ENCODE data around the gene MYL5. TPM values are rescaled to one million over a fixed set of nuclear protein-coding genes. Genes with fewer than 3 reads are reported as not detected.

MYL5 gene
- polyA plus RNA-seq, 1 experiment, result 24.4 TPM

GRCh38 chr4:664713-665231, 9.6 kb upstream of the MYL5 start:
- ChIA-PET CTCF (interaction anchor here (3.0 kb wide), 1 partner anchor 9 kb away, joined by 9 read pairs; the partner anchor contains the start of genes ATP5ME and MYL5), POLR2A (no interaction called here)
- TF ChIP-seq CTCF (IDR thresholded peaks at IDR 0.05; ENCODE audit: insufficient read depth, low read depth, low read length), result no peak
- DNase-seq (ENCODE audit: low read depth), result no peak
- H3K4me3 ChIP-seq (ENCODE audit: low read depth, low read length), result no peak overlapping the region
- no peaks in the 10 kb centered on the region for H3K27me3 ChIP-seq (ENCODE audit: control insufficient read depth, insufficient read depth, low read length)
- no peaks in the 10 kb centered on the region for H3K36me3 ChIP-seq (ENCODE audit: control insufficient read depth, insufficient read depth, low read length)

- no peak for TF ChIP-seq CTCF (IDR thresholded peaks at IDR 0.05; ENCODE audit: insufficient read depth, low read depth, low read length)
- POLR2A ChIA-PET, result no interaction called here
- Histone ChIP-seq H3K36me3 (ENCODE audit: control insufficient read depth, insufficient read depth, low read length) (no peaks in the 10 kb centered on the region), H3K27me3 (ENCODE audit: control insufficient read depth, insufficient read depth, low read length) (no peaks in the 10 kb centered on the region), H3K4me3 (ENCODE audit: low read depth, low read length) (no peak overlapping the region)
- DNase-seq (ENCODE audit: low read depth), result no peak
- CTCF ChIA-PET, result interaction anchor here (3.0 kb wide), 1 partner anchor 8 kb away, joined by 9 read pairs; the partner anchor contains the start of genes ATP5ME and MYL5
Observed at GRCh38 chr4:665381-665750, 9.0 kb upstream of the MYL5 start.

- H3K27me3 ChIP-seq (ENCODE audit: control insufficient read depth, insufficient read depth, low read length), result no peaks in the 10 kb centered on the region
- no peak overlapping the region for H3K4me3 ChIP-seq (ENCODE audit: low read depth, low read length)
- no peak for TF ChIP-seq CTCF (IDR thresholded peaks at IDR 0.05; ENCODE audit: insufficient read depth, low read depth, low read length)
- H3K36me3 ChIP-seq (ENCODE audit: control insufficient read depth, insufficient read depth, low read length), result peaks cover under 1% of the 10 kb centered on the region; the same call in 1 of the 2 replicates
- ChIA-PET POLR2A (no interaction called here), CTCF (interaction anchor here (3.0 kb wide), 1 partner anchor 7 kb away, joined by 9 read pairs; the partner anchor contains the start of genes ATP5ME and MYL5)
- no peak for DNase-seq (ENCODE audit: low read depth)
Observed at GRCh38 chr4:665751-666435, 8.4 kb upstream of the MYL5 start.

GRCh38 chr4:666436-666810, 7.9 kb upstream of the MYL5 start:
- POLR2A ChIA-PET, result no interaction called here
- no peak for DNase-seq (ENCODE audit: low read depth)
- TF ChIP-seq CTCF (IDR thresholded peaks at IDR 0.05; ENCODE audit: insufficient read depth, low read depth, low read length), result no peak
- H3K27me3 ChIP-seq (ENCODE audit: control insufficient read depth, insufficient read depth, low read length), result no peaks in the 10 kb centered on the region
- CTCF ChIA-PET, result interaction anchor here (3.0 kb wide), 1 partner anchor 7 kb away, joined by 9 read pairs; the partner anchor contains the start of genes ATP5ME and MYL5
- no peak overlapping the region for H3K4me3 ChIP-seq (ENCODE audit: low read depth, low read length)
- peaks cover 3% of the 10 kb centered on the region; the same call in 1 of the 2 replicates for H3K36me3 ChIP-seq (ENCODE audit: control insufficient read depth, insufficient read depth, low read length)

- DNase-seq (ENCODE audit: low read depth), result no peak
- Histone ChIP-seq H3K4me3 (ENCODE audit: low read depth, low read length) (no peak overlapping the region), H3K36me3 (ENCODE audit: control insufficient read depth, insufficient read depth, low read length) (peaks cover 8% of the 10 kb centered on the region), H3K27me3 (ENCODE audit: control insufficient read depth, insufficient read depth, low read length) (no peaks in the 10 kb centered on the region)
- TF ChIP-seq CTCF (IDR thresholded peaks at IDR 0.05; ENCODE audit: insufficient read depth, low read depth, low read length), result no peak
- ChIA-PET CTCF (no interaction called here), POLR2A (no interaction called here)
Observed at GRCh38 chr4:666822-667544, 7.4 kb upstream of the MYL5 start.

Data from BJ (cell line).